PC-3 (cell line): ENCODE results near the gene PSORS1C1. TPM values are rescaled to one million over a fixed set of nuclear protein-coding genes. Genes with fewer than 3 reads are reported as not detected.
A peak's percentile ranks its signal among the peaks of the same experiment; 100 is the strongest.

Experiments used
- ATAC-seq: fragments of 200-7000 bp; cut with Tn5 transposase; 2 replicates; pipeline ENCODE4 v1.9.1; 2020; ENCODE audit warnings: mild to moderate bottlenecking, moderate library complexity
- BruUV-seq: library from RNA; stranded (reverse); fragments of 400-500 nt; replicated peaks from 2 replicates; lab custom pipeline; 2021; lab: Mats Ljungman, UMichigan
- CTCF ChIA-PET: fragments of 300-600 bp; sonication (Branson Sonifier 250); formaldehyde crosslinking; loops from one replicate; lab custom pipeline; 2022; ENCODE audit warnings: antibody characterized with exemption; lab: Charles Lee
- POLR2A ChIA-PET: fragments of 300-600 bp; sonication (Branson Sonifier 250); formaldehyde crosslinking; loops from one replicate; lab custom pipeline; 2022; ENCODE audit warnings: antibody characterized with exemption; ENCODE audit not compliant: unreplicated experiment; lab: Charles Lee
- DNase-seq: peaks from one replicate; pipeline ENCODE4 v3.0.0-alpha.2; 2015
- H2AFZ ChIP-seq: fragments of 300-600 bp; sonication (generic); 2 replicates; pipeline ENCODE4 v1.6.0; 2016; ENCODE audit warnings: antibody characterized with exemption, low read length
- H3F3A ChIP-seq: fragments of 300-600 bp; sonication (generic); one replicate; pipeline ENCODE4 v1.6.0; 2017; ENCODE audit warnings: antibody characterized with exemption, low read length, control low read depth, mild to moderate bottlenecking; ENCODE audit not compliant: unreplicated experiment
- H3K27ac ChIP-seq: fragments of 300-600 bp; sonication (generic); 2 replicates; pipeline ENCODE4 v1.5.1; 2016; ENCODE audit warnings: mild to moderate bottlenecking, low read length
- H3K27me3 ChIP-seq: fragments of 300-600 bp; sonication (generic); 2 replicates; pipeline ENCODE4 v1.6.1; 2016; ENCODE audit warnings: low read length, mixed read lengths
- H3K36me3 ChIP-seq: fragments of 300-600 bp; sonication (generic); 2 replicates; pipeline ENCODE4 v1.6.1; 2016; ENCODE audit warnings: low read depth, mixed run types, low read length, mixed read lengths
- H3K4me1 ChIP-seq: fragments of 300-600 bp; sonication (generic); 2 replicates; pipeline ENCODE4 v1.5.1; 2016; ENCODE audit warnings: low read length; ENCODE audit not compliant: insufficient read depth
- H3K4me2 ChIP-seq: fragments of 300-600 bp; sonication (generic); 2 replicates; pipeline ENCODE4 v1.6.0; 2016; ENCODE audit warnings: low read length
- H3K4me3 ChIP-seq: fragments of 300-600 bp; sonication (generic); 2 replicates; pipeline ENCODE4 v1.5.1; 2016; ENCODE audit warnings: mild to moderate bottlenecking, low read length, mixed read lengths
- H3K79me2 ChIP-seq: fragments of 300-600 bp; sonication (generic); 2 replicates; pipeline ENCODE4 v1.6.1; 2017; ENCODE audit warnings: low read length, mixed read lengths
- H3K9ac ChIP-seq: fragments of 300-600 bp; sonication (generic); 2 replicates; pipeline ENCODE4 v1.6.0; 2016; ENCODE audit warnings: mild to moderate bottlenecking, low read length
- H3K9me2 ChIP-seq: fragments of 300-600 bp; sonication (generic); replicated peaks from 2 replicates; pipeline ENCODE4 v1.6.1; 2016; ENCODE audit warnings: mixed run types, low read length, mixed read lengths
- H3K9me3 ChIP-seq: fragments of 300-600 bp; sonication (generic); 2 replicates; pipeline ENCODE4 v1.6.1; 2016; ENCODE audit warnings: low read length, mixed read lengths
- H4K20me1 ChIP-seq: fragments of 300-600 bp; sonication (generic); 2 replicates; pipeline ENCODE4 v1.6.1; 2016; ENCODE audit warnings: low read length, mixed read lengths
- EZH2 ChIP-seq: fragments of 300-600 bp; sonication (generic); IDR thresholded peaks from one replicate; pipeline ENCODE4 v1.6.1; 2017; ENCODE audit warnings: antibody characterized with exemption, mild to moderate bottlenecking, low read length; ENCODE audit not compliant: unreplicated experiment
- EZH2phosphoT487 ChIP-seq: fragments of 300-600 bp; sonication (generic); IDR thresholded peaks from 2 replicates; pipeline ENCODE4 v1.6.1; 2018; ENCODE audit warnings: mild to moderate bottlenecking, antibody characterized with exemption, low read length, borderline replicate concordance
- intact Hi-C: fragments of 100-400 bp; cut with micrococcal nuclease; formaldehyde crosslinking; loops from 2 replicates; pipeline ENCODE4 v1.9.0; 2023
- total RNA-seq: library from RNA; depleted of rRNA; stranded (reverse); fragments of >200 nt; gene quantifications from 2 replicates; pipeline ENCODE4 v1.2.3, GENCODE V29; 2014
- TF ChIP-seq, protein P1 (sequence below): fragments of 300-600 bp; sonication (generic); conservative IDR thresholded peaks from 2 replicates; pipeline ENCODE4 v1.5.1; 2017; ENCODE audit warnings: antibody characterized with exemption, low read depth, mild to moderate bottlenecking, low read length

The PSORS1C1 gene
- total RNA-seq, 1 experiment from 2014 or later, result 2.0 TPM

DNA sequence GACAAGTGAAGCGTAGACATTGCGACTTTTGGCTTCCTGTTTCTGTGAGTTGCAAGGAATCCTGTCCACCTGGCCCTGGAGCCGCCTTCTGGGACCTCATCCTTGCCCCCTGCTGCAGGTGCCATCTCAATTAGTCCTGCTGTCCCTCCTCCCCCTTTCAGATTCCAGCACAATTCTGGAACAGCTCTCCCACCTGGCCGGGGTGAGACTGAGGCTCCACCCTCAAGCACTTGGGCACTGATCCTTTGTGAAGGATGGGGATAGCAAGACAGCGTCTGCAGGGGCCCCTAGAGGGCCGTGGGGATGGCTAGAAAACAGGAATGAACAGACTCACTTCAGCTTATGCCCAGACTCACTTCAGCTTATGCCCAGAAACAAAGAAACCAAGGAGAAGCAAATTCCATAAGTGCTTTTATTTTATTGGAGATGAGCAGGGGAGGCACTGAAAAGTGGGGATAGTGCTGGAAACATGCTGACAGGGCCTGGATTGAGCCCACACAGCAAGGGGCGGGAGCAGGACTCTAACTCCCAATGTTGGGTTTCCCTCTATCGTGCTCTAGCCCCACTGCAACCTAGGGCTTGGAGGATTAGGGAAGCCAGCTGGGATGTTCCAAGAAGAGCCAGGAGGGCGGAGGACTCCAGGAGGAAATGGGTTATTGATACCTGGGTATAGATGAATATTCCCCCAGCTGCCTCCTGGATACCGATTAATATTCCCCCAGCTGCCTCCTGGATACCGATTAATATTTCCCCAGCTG, 3.6 kb upstream of the PSORS1C1 start:
- Histone ChIP-seq H2AFZ (no peak overlapping the region), H3K9ac (no peak overlapping the region), H3K4me2 (no peak overlapping the region), H3K9me2 (no peaks in the 10 kb centered on the region), H3K27me3 (no peaks in the 10 kb centered on the region), H4K20me1 (no peaks in the 10 kb centered on the region), H3F3A (no peaks in the 10 kb centered on the region), H3K36me3 (no peaks in the 10 kb centered on the region), H3K4me3 (no peak overlapping the region), H3K4me1 (peaks cover 32% of the 10 kb centered on the region), H3K79me2 (peaks cover 11% of the 10 kb centered on the region), H3K27ac (no peak overlapping the region), H3K9me3 (no peaks in the 10 kb centered on the region)
- ChIA-PET CTCF (no interaction called here), POLR2A (no interaction called here)
- no peak for ATAC-seq
- TF ChIP-seq, protein P1, sequence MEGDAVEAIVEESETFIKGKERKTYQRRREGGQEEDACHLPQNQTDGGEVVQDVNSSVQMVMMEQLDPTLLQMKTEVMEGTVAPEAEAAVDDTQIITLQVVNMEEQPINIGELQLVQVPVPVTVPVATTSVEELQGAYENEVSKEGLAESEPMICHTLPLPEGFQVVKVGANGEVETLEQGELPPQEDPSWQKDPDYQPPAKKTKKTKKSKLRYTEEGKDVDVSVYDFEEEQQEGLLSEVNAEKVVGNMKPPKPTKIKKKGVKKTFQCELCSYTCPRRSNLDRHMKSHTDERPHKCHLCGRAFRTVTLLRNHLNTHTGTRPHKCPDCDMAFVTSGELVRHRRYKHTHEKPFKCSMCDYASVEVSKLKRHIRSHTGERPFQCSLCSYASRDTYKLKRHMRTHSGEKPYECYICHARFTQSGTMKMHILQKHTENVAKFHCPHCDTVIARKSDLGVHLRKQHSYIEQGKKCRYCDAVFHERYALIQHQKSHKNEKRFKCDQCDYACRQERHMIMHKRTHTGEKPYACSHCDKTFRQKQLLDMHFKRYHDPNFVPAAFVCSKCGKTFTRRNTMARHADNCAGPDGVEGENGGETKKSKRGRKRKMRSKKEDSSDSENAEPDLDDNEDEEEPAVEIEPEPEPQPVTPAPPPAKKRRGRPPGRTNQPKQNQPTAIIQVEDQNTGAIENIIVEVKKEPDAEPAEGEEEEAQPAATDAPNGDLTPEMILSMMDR, result no peak
- TF ChIP-seq EZH2phosphoT487 (no peak), EZH2 (no peak)
- no peak for DNase-seq
- no TSS peak for BruUV-seq
- intact Hi-C loops, result no loop called here

DNA sequence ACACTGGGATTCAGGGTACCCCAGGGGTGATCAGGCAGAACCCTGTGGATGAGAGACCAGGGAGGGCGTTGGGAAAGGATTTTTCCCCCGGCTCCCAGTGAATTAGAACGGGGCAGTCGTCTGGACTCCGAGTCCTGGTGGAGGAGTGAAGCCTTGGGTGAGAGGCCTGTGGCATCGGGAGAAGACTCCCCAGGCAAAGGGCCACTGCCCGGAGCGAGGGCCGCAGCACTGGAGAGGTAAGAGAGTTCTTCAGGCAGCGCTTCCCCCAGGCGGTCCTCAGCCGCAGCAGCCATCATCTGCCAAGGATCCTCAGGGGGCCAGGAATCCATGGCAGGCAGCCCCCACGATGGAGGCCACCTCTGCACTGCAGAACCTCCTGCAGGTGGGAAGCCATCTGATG, 2.9 kb upstream of the PSORS1C1 start:
- Histone ChIP-seq H3K4me2 (no peak overlapping the region), H2AFZ (no peak overlapping the region), H3K9me3 (no peaks in the 10 kb centered on the region), H3K36me3 (no peaks in the 10 kb centered on the region), H3K27me3 (no peaks in the 10 kb centered on the region), H4K20me1 (no peaks in the 10 kb centered on the region), H3K4me1 (peaks cover 36% of the 10 kb centered on the region), H3K79me2 (peaks cover 18% of the 10 kb centered on the region), H3K9ac (no peak overlapping the region), H3K4me3 (no peak overlapping the region), H3F3A (no peaks in the 10 kb centered on the region), H3K27ac (no peak overlapping the region), H3K9me2 (no peaks in the 10 kb centered on the region)
- BruUV-seq, result no TSS peak
- ATAC-seq (no peak), DNase-seq (no peak)
- ChIA-PET CTCF (no interaction called here), POLR2A (no interaction called here)
- intact Hi-C loops, result no loop called here
- TF ChIP-seq EZH2, result no peak
- TF ChIP-seq EZH2phosphoT487, result no peak
- TF ChIP-seq, protein P1, result no peak

DNA sequence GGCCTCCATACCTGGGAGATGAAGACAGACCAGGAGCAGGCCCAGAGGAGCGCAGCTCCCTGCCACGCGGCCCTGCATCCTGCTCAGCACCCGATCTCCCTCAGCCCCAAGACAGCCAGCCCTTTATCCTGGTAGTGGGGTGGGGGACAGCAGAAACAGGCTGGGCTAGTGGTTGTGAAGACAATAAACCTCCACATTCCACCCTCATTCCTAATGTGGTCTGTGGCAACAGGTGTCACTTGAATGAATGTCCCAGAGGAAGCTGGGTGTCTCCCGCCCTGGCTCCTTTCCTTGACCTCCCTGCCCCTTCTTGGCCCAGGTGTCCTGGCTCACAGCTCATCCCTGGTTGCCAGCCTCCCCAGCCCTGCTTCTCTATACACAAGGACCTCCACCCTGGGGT, 2.1 kb upstream of the PSORS1C1 start, which contains the start of gene C6orf15:
C6orf15 (minus strand) TSS at position 98 of the 400 bp plus-strand sequence; CDS start at position 78, 20 bp downstream.
- Histone ChIP-seq H3K27me3 (no peaks in the 10 kb centered on the region), H3K9me2 (no peaks in the 10 kb centered on the region), H3K27ac (no peak within 1 kb of the TSS), H3F3A (no peaks in the 10 kb centered on the region), H3K4me1 (peaks cover 36% of the 10 kb centered on the region), H3K79me2 (peaks cover 26% of the 10 kb centered on the region), H2AFZ (no peak within 1 kb of the TSS), H3K9me3 (no peaks in the 10 kb centered on the region), H3K4me2 (no peak within 1 kb of the TSS), H3K36me3 (no peaks in the 10 kb centered on the region), H3K9ac (no peak within 1 kb of the TSS), H3K4me3 (no peak within 1 kb of the TSS), H4K20me1 (no peaks in the 10 kb centered on the region)
- TF ChIP-seq EZH2 (no peak), EZH2phosphoT487 (no peak)
- TF ChIP-seq, protein P1, result no peak
- intact Hi-C loops, result no loop called here
- no TSS peak for BruUV-seq
- no peak for ATAC-seq
- CTCF ChIA-PET, result no interaction called here
- POLR2A ChIA-PET, result no interaction called here
- DNase-seq, result peak; percentile 39
